ENCODE data around the gene IGSF6. TPM values are rescaled to one million over a fixed set of nuclear protein-coding genes. Genes with fewer than 3 reads are reported as not detected.

The IGSF6 gene
- total and polyA plus RNA-seq, 2 of the 4 experiments (the other 2 are of a cell fraction) = not detected

DNA sequence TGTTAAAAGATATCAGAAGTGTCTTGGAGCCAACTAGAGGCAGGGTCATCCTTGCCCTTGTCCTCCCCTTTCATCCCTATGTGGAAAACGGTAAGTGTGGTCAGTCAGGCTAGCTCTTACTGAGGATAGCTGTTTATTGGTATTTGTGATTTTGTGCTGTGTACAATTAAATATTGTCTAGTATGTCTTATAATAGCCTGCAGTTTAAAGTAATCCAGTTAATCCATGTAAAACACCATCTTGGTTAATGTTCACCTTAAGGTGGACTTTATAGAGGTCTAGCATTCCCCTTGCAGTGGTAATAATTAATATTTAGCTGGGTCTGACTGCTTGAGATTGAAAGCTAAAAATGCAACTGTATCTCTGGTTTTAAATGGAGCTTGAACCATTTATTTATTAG is 27.4 kb downstream of the IGSF6 start:
- no peaks in the 10 kb centered on the region for H4K20me1 ChIP-seq (ENCODE audit: insufficient read depth, low read length)
- H3K4me1 ChIP-seq (ENCODE audit: control insufficient read depth, insufficient read depth, low read length) = peaks cover 4% of the 10 kb centered on the region; the same call in 1 of the 2 replicates
- no peaks in the 10 kb centered on the region for H3K9me1 ChIP-seq (ENCODE audit: insufficient read depth, low read length)
- no peak overlapping the region for H3K9ac ChIP-seq (ENCODE audit: low read depth, low read length)
- no peak overlapping the region for H4K8ac ChIP-seq (ENCODE audit: low read depth in 2 of 2, low read length in 2 of 2)
- intact Hi-C loops (cut with micrococcal nuclease) = no loop called here
- H3K36me3 ChIP-seq (ENCODE audit: control insufficient read depth, insufficient read depth, low read length) = peaks cover 11% of the 10 kb centered on the region
- CTCF ChIA-PET = interaction anchor here (0.7 kb wide), 1 partner anchor 24 kb away, joined by 3 read pairs; no protein-coding TSS in a partner anchor
- dilution Hi-C loops (cut with HindIII; ENCODE audit: low sequenced_read_pairs, unreplicated experiment) = no loop called here
- no peak overlapping the region for H3K4me2 ChIP-seq (ENCODE audit: low read depth, low read length)
- H3K14ac ChIP-seq (replicated peaks; ENCODE audit: low read depth, low read length) = no peak overlapping the region
- H3K18ac ChIP-seq (ENCODE audit: low read depth, low read length) = no peak overlapping the region
- in situ Hi-C loops (cut with MboI; ENCODE audit: low sequenced_read_pairs) = no loop called here
- H4K91ac ChIP-seq (ENCODE audit: insufficient read depth, low read depth, low read length) = no peak overlapping the region
- no peaks in the 10 kb centered on the region for H3K27me3 ChIP-seq (ENCODE audit: control insufficient read depth, insufficient read depth, low read length)
- BruUV-seq (replicated peaks) = no TSS peak
- H2AK9ac ChIP-seq (replicated peaks; ENCODE audit: low read depth, low read length, poor library complexity) = no peak overlapping the region
- POLR2A ChIA-PET (ENCODE audit: unreplicated experiment) = no interaction called here
- H3K27ac ChIP-seq (ENCODE audit: insufficient read depth, low read length) = no peak overlapping the region
- no peak overlapping the region for H3K4me3 ChIP-seq (ENCODE audit: insufficient read depth, low read depth, low read length)
- ATAC-seq (ENCODE audit: low read depth) (no peak), DNase-seq (no peak)
- H3K4ac ChIP-seq (ENCODE audit: low read depth, low read length) = no peak overlapping the region
- no peak overlapping the region for H2BK15ac ChIP-seq (ENCODE audit: low read depth, low read length)
- no peak overlapping the region for H4K5ac ChIP-seq (ENCODE audit: low read depth, low read length)
- no peak overlapping the region for H2AK5ac ChIP-seq (ENCODE audit: low read depth, low read length)
- H2AFZ ChIP-seq (replicated peaks; ENCODE audit: low read length, poor library complexity) = no peak overlapping the region
- no peaks in the 10 kb centered on the region for H3K9me3 ChIP-seq (ENCODE audit: control insufficient read depth, insufficient read depth, low read length)
- no peak overlapping the region for H2BK20ac ChIP-seq (ENCODE audit: low read depth, low read length)
- no peak overlapping the region for H2BK5ac ChIP-seq (ENCODE audit: low read depth, low read length, poor library complexity, severe bottlenecking)
- no peak overlapping the region for H2BK120ac ChIP-seq (ENCODE audit: low read depth, low read length)
- H3K79me1 ChIP-seq (ENCODE audit: low read depth in 1 of 2, low read length in 2 of 2) = peaks cover 23 to 54% of the 10 kb centered on the region in 2 experiments
- no peak overlapping the region for H3K23ac ChIP-seq (ENCODE audit: low read depth, low read length)
- TF ChIP-seq RFX5 (IDR thresholded peaks at IDR 0.05; ENCODE audit: low read depth, low read length) = no peak
- TF ChIP-seq, protein P1, sequence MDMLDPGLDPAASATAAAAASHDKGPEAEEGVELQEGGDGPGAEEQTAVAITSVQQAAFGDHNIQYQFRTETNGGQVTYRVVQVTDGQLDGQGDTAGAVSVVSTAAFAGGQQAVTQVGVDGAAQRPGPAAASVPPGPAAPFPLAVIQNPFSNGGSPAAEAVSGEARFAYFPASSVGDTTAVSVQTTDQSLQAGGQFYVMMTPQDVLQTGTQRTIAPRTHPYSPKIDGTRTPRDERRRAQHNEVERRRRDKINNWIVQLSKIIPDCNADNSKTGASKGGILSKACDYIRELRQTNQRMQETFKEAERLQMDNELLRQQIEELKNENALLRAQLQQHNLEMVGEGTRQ (IDR thresholded peaks at IDR 0.05; ENCODE audit: low read depth, low read length) = no peak
- no peak for TF ChIP-seq NFE2L2 (IDR thresholded peaks at IDR 0.05; ENCODE audit: low read depth, low read length)
- TF ChIP-seq RAD21 (IDR thresholded peaks at IDR 0.05; ENCODE audit: low read length) = no peak
- TF ChIP-seq CHD1 (IDR thresholded peaks at IDR 0.05; ENCODE audit: low read depth, low read length) = no peak
- TF ChIP-seq RCOR1 (IDR thresholded peaks at IDR 0.05; ENCODE audit: insufficient replicate concordance, low read length) = no peak
- TF ChIP-seq, protein P2, sequence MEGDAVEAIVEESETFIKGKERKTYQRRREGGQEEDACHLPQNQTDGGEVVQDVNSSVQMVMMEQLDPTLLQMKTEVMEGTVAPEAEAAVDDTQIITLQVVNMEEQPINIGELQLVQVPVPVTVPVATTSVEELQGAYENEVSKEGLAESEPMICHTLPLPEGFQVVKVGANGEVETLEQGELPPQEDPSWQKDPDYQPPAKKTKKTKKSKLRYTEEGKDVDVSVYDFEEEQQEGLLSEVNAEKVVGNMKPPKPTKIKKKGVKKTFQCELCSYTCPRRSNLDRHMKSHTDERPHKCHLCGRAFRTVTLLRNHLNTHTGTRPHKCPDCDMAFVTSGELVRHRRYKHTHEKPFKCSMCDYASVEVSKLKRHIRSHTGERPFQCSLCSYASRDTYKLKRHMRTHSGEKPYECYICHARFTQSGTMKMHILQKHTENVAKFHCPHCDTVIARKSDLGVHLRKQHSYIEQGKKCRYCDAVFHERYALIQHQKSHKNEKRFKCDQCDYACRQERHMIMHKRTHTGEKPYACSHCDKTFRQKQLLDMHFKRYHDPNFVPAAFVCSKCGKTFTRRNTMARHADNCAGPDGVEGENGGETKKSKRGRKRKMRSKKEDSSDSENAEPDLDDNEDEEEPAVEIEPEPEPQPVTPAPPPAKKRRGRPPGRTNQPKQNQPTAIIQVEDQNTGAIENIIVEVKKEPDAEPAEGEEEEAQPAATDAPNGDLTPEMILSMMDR (conservative IDR thresholded peaks at IDR 0.05; ENCODE audit: low read depth, low read length) = no peak
- TF ChIP-seq BHLHE40 (IDR thresholded peaks at IDR 0.05; ENCODE audit: low read depth, low read length) = no peak
- TF ChIP-seq, protein P3, sequence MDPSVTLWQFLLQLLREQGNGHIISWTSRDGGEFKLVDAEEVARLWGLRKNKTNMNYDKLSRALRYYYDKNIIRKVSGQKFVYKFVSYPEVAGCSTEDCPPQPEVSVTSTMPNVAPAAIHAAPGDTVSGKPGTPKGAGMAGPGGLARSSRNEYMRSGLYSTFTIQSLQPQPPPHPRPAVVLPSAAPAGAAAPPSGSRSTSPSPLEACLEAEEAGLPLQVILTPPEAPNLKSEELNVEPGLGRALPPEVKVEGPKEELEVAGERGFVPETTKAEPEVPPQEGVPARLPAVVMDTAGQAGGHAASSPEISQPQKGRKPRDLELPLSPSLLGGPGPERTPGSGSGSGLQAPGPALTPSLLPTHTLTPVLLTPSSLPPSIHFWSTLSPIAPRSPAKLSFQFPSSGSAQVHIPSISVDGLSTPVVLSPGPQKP (IDR thresholded peaks at IDR 0.05; ENCODE audit: borderline replicate concordance, low read depth, low read length) = no peak
- no peak for TF ChIP-seq SMC3 (IDR thresholded peaks at IDR 0.05; ENCODE audit: low read depth, low read length)
- TF ChIP-seq MAFK (IDR thresholded peaks at IDR 0.05; ENCODE audit: low read depth, low read length) = no peak
- no peak for TF ChIP-seq POLR2A (IDR thresholded peaks at IDR 0.05; ENCODE audit: low read depth, low read length)
- TF ChIP-seq MXI1 (IDR thresholded peaks at IDR 0.05; ENCODE audit: borderline replicate concordance, low read depth, low read length) = no peak
- no peak for TF ChIP-seq CEBPB (IDR thresholded peaks at IDR 0.05; ENCODE audit: low read depth, low read length)
- no peak for TF ChIP-seq FOS (IDR thresholded peaks at IDR 0.05; ENCODE audit: low read depth, low read length)
- no peak for TF ChIP-seq MAZ (IDR thresholded peaks at IDR 0.05; ENCODE audit: borderline replicate concordance, low read depth, low read length)
- H3K56ac ChIP-seq (ENCODE audit: extremely low read depth, insufficient read depth, low read length) = no peak overlapping the region
- WGBS, 2 experiments (ENCODE audit: extremely low coverage in 2 of 2, insufficient read length in 1 of 2) = no CpG with 5 or more reads among the region's 1 CpG

All from IMR-90 (cell line).